ENCODE results near the gene EFEMP2. TPM values are rescaled to one million over a fixed set of nuclear protein-coding genes. Genes with fewer than 3 reads are reported as not detected.

The EFEMP2 gene
- total RNA-seq, 2 donors from 2014 or later: 22.4 to 26.0 TPM

- Mint-ChIP-seq H3K9me3 (no peaks in the 10 kb centered on the region), H3K4me1 (ENCODE audit: low read depth) (peaks cover 72% of the 10 kb centered on the region), H3K27ac (no peak overlapping the region), H3K27me3 (ENCODE audit: low read depth) (no peaks in the 10 kb centered on the region), H3K36me3 (ENCODE audit: insufficient read depth in 2 of 2) (peaks cover 1 to 14% of the 10 kb centered on the region in 2 donors), H3K4me3 (peak overlapping the region in 1 of 2 donors; percentile 91)
- ATAC-seq (replicated peaks in 1 of 2) (no peak), DNase-seq (no peak)
Measured at GRCh38 chr11:65885808-65886536, 13.4 kb upstream of the EFEMP2 start.

GRCh38 chr11:65885231-65885630 lies 12.6 kb upstream of the EFEMP2 start:
- Mint-ChIP-seq H3K9me3 (no peaks in the 10 kb centered on the region), H3K27me3 (ENCODE audit: low read depth) (no peaks in the 10 kb centered on the region), H3K27ac (no peak overlapping the region), H3K4me1 (ENCODE audit: low read depth) (peaks cover 77% of the 10 kb centered on the region), H3K4me3 (no peak overlapping the region), H3K36me3 (ENCODE audit: insufficient read depth in 2 of 2) (peaks cover 1 to 14% of the 10 kb centered on the region in 2 donors)
- DNase-seq: no peak
- no peak for ATAC-seq (replicated peaks in 1 of 2)

GRCh38 chr11:65884716-65885092 lies 12.1 kb upstream of the EFEMP2 start:
- peaks cover 1 to 14% of the 10 kb centered on the region in 2 donors for H3K36me3 Mint-ChIP-seq (ENCODE audit: insufficient read depth in 2 of 2)
- H3K27ac Mint-ChIP-seq: peak overlapping the region; percentile 84
- H3K27me3 Mint-ChIP-seq (ENCODE audit: low read depth): no peaks in the 10 kb centered on the region
- ATAC-seq (replicated peaks in 1 of 2) (peak; percentile 43 to 48), DNase-seq (peak; percentile 85 to 89)
- no peaks in the 10 kb centered on the region for H3K9me3 Mint-ChIP-seq
- H3K4me1 Mint-ChIP-seq (ENCODE audit: low read depth): peaks cover 75% of the 10 kb centered on the region
- H3K4me3 Mint-ChIP-seq: no peak overlapping the region

GRCh38 chr11:65883786-65884715 lies 11.5 kb upstream of the EFEMP2 start:
- DNase-seq (no peak), ATAC-seq (replicated peaks in 1 of 2) (no peak)
- peaks cover 75% of the 10 kb centered on the region for H3K4me1 Mint-ChIP-seq (ENCODE audit: low read depth)

DNA sequence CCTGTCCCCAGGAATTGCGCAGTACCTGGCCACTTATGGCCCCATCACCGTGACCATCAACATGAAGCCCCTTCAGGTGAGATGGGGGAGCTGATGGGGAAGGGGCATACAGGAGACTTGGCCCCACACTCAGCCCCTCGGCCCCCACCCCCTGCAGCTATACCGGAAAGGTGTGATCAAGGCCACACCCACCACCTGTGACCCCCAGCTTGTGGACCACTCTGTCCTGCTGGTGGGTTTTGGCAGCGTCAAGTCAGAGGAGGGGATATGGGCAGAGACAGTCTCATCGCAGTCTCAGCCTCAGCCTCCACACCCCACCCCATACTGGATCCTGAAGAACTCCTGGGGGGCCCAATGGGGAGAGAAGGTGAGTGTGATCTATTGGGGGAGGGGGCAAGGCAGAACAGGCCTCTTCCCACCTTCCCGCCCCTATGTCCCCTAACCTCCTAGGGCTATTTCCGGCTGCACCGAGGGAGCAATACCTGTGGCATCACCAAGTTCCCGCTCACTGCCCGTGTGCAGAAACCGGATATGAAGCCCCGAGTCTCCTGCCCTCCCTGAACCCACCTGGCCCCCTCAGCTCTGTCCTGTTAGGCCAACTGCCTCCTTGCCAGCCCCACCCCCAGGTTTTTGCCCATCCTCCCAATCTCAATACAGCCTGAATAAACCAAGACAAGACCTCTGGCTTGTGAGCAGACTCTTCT lies 10.6 kb upstream of the EFEMP2 start:
- ATAC-seq (replicated peaks in 1 of 2): no peak
- DNase-seq: no peak
- H3K4me1 Mint-ChIP-seq (ENCODE audit: low read depth): peaks cover 67% of the 10 kb centered on the region
- no peaks in the 10 kb centered on the region for H3K9me3 Mint-ChIP-seq
- H3K36me3 Mint-ChIP-seq (ENCODE audit: insufficient read depth in 2 of 2): peaks cover under 1 to 14% of the 10 kb centered on the region in 2 donors
- H3K4me3 Mint-ChIP-seq: no peak overlapping the region
- H3K27ac Mint-ChIP-seq: no peak overlapping the region
- H3K27me3 Mint-ChIP-seq (ENCODE audit: low read depth): no peaks in the 10 kb centered on the region

More at GRCh38 chr11:65883786-65884715, 11.5 kb upstream of the EFEMP2 start:
- Mint-ChIP-seq H3K27me3 (ENCODE audit: low read depth) (no peaks in the 10 kb centered on the region), H3K27ac (peak overlapping the region; percentile 84), H3K4me3 (no peak overlapping the region), H3K36me3 (ENCODE audit: insufficient read depth in 2 of 2) (peaks cover 1 to 14% of the 10 kb centered on the region in 2 donors), H3K9me3 (no peaks in the 10 kb centered on the region)

- Mint-ChIP-seq H3K36me3 (ENCODE audit: insufficient read depth in 2 of 2) (peaks cover 0 to 14% of the 10 kb centered on the region in 2 donors), H3K4me3 (no peak overlapping the region), H3K27ac (no peak overlapping the region), H3K4me1 (ENCODE audit: low read depth) (peaks cover 58% of the 10 kb centered on the region), H3K9me3 (no peaks in the 10 kb centered on the region), H3K27me3 (ENCODE audit: low read depth) (no peaks in the 10 kb centered on the region)
- ATAC-seq (replicated peaks in 1 of 2): no peak
- DNase-seq: no peak
Measured at GRCh38 chr11:65882120-65883057, 9.8 kb upstream of the EFEMP2 start.

GRCh38 chr11:65880844-65881421 lies 8.3 kb upstream of the EFEMP2 start:
- ATAC-seq (replicated peaks in 1 of 2) (peak; percentile 32 to 37), DNase-seq (no peak)
- Mint-ChIP-seq H3K36me3 (ENCODE audit: insufficient read depth in 2 of 2) (peaks cover 0 to 9% of the 10 kb centered on the region in 2 donors), H3K27ac (peak overlapping the region; percentile 78), H3K4me3 (peak overlapping the region; percentile 70 to 71), H3K27me3 (ENCODE audit: low read depth) (no peaks in the 10 kb centered on the region), H3K9me3 (no peaks in the 10 kb centered on the region), H3K4me1 (ENCODE audit: low read depth) (peaks cover 47% of the 10 kb centered on the region)

GRCh38 chr11:65880027-65880426 lies 7.4 kb upstream of the EFEMP2 start:
- peaks cover 0 to 7% of the 10 kb centered on the region in 2 donors for H3K36me3 Mint-ChIP-seq (ENCODE audit: insufficient read depth in 2 of 2)
- H3K4me1 Mint-ChIP-seq (ENCODE audit: low read depth): peaks cover 38% of the 10 kb centered on the region
- peak overlapping the region; percentile 46 for H3K27ac Mint-ChIP-seq
- peak overlapping the region; percentile 70 to 71 for H3K4me3 Mint-ChIP-seq
- no peaks in the 10 kb centered on the region for H3K27me3 Mint-ChIP-seq (ENCODE audit: low read depth)
- ATAC-seq (replicated peaks in 1 of 2): no peak
- DNase-seq: no peak
- H3K9me3 Mint-ChIP-seq: no peaks in the 10 kb centered on the region

GRCh38 chr11:65879617-65880016 lies 7.0 kb upstream of the EFEMP2 start, which contains the start of gene CTSW:
Gene CTSW (plus strand): TSS chr11:65879837. CDS start chr11:65879855, 18 bp downstream.
- peaks cover 0 to 7% of the 10 kb centered on the region in 2 donors for H3K36me3 Mint-ChIP-seq (ENCODE audit: insufficient read depth in 2 of 2)
- no peak for DNase-seq
- ATAC-seq (replicated peaks in 1 of 2): peak; percentile 27 to 62
- peak within 1 kb of the TSS; percentile 78 for H3K27ac Mint-ChIP-seq
- no peaks in the 10 kb centered on the region for H3K9me3 Mint-ChIP-seq
- H3K27me3 Mint-ChIP-seq (ENCODE audit: low read depth): no peaks in the 10 kb centered on the region
- peaks cover 34% of the 10 kb centered on the region for H3K4me1 Mint-ChIP-seq (ENCODE audit: low read depth)
- H3K4me3 Mint-ChIP-seq: peak within 1 kb of the TSS; percentile 70 to 71

DNA sequence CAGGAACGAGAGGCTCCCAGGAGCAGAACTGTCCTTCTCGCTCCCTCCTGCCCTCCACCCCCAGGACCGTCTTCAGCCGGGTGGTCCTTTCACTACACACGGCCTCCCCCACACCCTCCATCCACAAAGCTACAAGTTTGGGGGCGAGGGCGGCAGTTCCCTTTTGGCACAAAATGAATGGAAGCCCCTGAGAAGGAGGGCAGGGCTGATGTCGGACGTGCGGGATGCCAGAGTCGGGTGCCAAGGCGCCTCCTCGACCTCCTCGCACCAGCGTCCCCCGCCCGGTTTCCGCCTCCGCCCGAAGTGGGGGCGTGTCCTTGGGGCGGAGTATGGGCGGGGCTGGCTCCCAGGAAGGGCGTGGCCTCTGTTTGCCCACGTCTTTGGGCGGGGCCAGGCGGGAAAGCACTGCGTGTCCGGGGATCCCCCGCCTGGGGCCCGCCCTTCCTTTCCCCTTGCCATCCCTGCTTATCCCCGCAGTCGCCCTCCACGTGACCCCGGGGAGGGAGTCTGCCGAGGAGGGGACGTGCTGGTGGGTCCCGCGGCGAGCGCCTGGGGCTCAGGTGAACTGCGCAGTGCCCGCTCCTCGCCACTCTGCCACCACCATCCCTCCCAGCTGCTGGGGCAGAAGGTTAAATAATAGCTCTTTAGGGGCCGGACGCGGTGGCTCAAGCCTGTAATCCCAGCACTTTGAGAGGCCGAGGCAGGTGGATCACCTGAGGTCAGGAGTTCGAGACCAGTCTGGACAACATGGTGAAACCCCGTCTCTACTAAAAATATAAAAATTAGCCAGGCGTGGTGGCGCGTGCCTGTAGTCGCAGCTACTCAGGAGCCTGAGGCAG lies 937 bp upstream of the EFEMP2 start:
- H3K4me3 Mint-ChIP-seq: peak overlapping the region; percentile 95 to 98

More for the DNA sequence above, 937 bp upstream of the EFEMP2 start:
- peak; percentile 96 to 99 for DNase-seq
- Mint-ChIP-seq H3K27me3 (ENCODE audit: low read depth) (no peaks in the 10 kb centered on the region), H3K27ac (peak overlapping the region; percentile 79), H3K36me3 (ENCODE audit: insufficient read depth in 2 of 2) (no peaks in the 10 kb centered on the region), H3K9me3 (no peaks in the 10 kb centered on the region), H3K4me1 (ENCODE audit: low read depth) (peaks cover 14% of the 10 kb centered on the region)
- ATAC-seq (replicated peaks in 1 of 2): peak; percentile 87 to 88
